ENCODE measurements around the gene TMEM271.

GRCh38 chr4:605702-606425 is 29.8 kb upstream of the TMEM271 start:
- TF ChIP-seq CTCF (IDR thresholded peaks at IDR 0.05; ENCODE audit: extremely low read depth in 1 of 2, insufficient read depth in 1 of 2, low read depth in 1 of 2, low read length in 2 of 2) = no peak
- no peak for TF ChIP-seq POLR2A (IDR thresholded peaks at IDR 0.05; ENCODE audit: low read depth, low read length)

Measured in endothelial cell of umbilical vein (primary cell).